ENCODE measurements around the gene FKTN. TPM values are rescaled to one million over a fixed set of nuclear protein-coding genes. Genes with fewer than 3 reads are reported as not detected.

Gene FKTN
- total and polyA plus RNA-seq, 9 donors: 3.8 to 19.5 (median 12.9) TPM

- Histone ChIP-seq H3K27ac (peak overlapping the region in 1 of 2 donors; percentile 34), H3K4me3 (no peak overlapping the region), H3K9me3 (no peaks in the 10 kb centered on the region), H3K4me1 (ENCODE audit: insufficient read depth) (peaks cover 4% of the 10 kb centered on the region), H3K36me3 (no peaks in the 10 kb centered on the region), H3K27me3 (no peaks in the 10 kb centered on the region)
- TF ChIP-seq POLR2A (IDR thresholded peaks at IDR 0.05) (no peak), CTCF (IDR thresholded peaks at IDR 0.05) (no peak), EP300 (IDR thresholded peaks at IDR 0.05) (no peak)
- DNase-seq: peak in 3 of 5 donors; percentile 18 to 46 (median 24)
- WGBS, 3 donors: 19 to 33% (median 21%) methylated on average over 12 of the region's 12 CpGs
- intact Hi-C loops (cut with DNase I): no loop called here
Observed at GRCh38 chr9:105647595-105648349, 89.8 kb downstream of the FKTN start.

GRCh38 chr9:105651806-105652205 lies 93.9 kb downstream of the FKTN start:
- Histone ChIP-seq H3K27ac (no peak overlapping the region), H3K9me3 (no peaks in the 10 kb centered on the region), H3K4me3 (no peak overlapping the region), H3K36me3 (no peaks in the 10 kb centered on the region), H3K4me1 (ENCODE audit: insufficient read depth) (peaks cover 4% of the 10 kb centered on the region), H3K27me3 (no peaks in the 10 kb centered on the region)
- WGBS, 3 donors: 77 to 82% (median 78%) methylated on average over 4 of the region's 4 CpGs
- intact Hi-C loops (cut with DNase I): no loop called here
- TF ChIP-seq POLR2A (IDR thresholded peaks at IDR 0.05) (no peak), EP300 (IDR thresholded peaks at IDR 0.05) (no peak), CTCF (IDR thresholded peaks at IDR 0.05) (no peak)
- DNase-seq: no peak

GRCh38 chr9:105656131-105656921 lies 98.4 kb downstream of the FKTN start:
- no peaks in the 10 kb centered on the region for H3K4me1 ChIP-seq (ENCODE audit: insufficient read depth)
- TF ChIP-seq CTCF (IDR thresholded peaks at IDR 0.05) (no peak), POLR2A (IDR thresholded peaks at IDR 0.05) (no peak), EP300 (IDR thresholded peaks at IDR 0.05) (no peak)
- no peak overlapping the region for H3K27ac ChIP-seq
- no peaks in the 10 kb centered on the region for H3K36me3 ChIP-seq
- intact Hi-C loops (cut with DNase I): no loop called here
- peak in 4 of 5 donors; percentile 18 to 44 (median 28) for DNase-seq
- peak overlapping the region; percentile 24 for H3K4me3 ChIP-seq
- H3K27me3 ChIP-seq: no peaks in the 10 kb centered on the region
- WGBS, 3 donors: 1 to 2% (median 2%) methylated on average over 64 to 75 of the region's 75 CpGs
- no peaks in the 10 kb centered on the region for H3K9me3 ChIP-seq

- intact Hi-C loops (cut with DNase I): no loop called here
- no peaks in the 10 kb centered on the region for H3K9me3 ChIP-seq
- H3K4me3 ChIP-seq: no peak overlapping the region
- H3K4me1 ChIP-seq (ENCODE audit: insufficient read depth): no peaks in the 10 kb centered on the region
- TF ChIP-seq EP300 (IDR thresholded peaks at IDR 0.05) (no peak), CTCF (IDR thresholded peaks at IDR 0.05) (no peak), POLR2A (IDR thresholded peaks at IDR 0.05) (no peak)
- no peak overlapping the region for H3K27ac ChIP-seq
- DNase-seq: no peak
- no peaks in the 10 kb centered on the region for H3K27me3 ChIP-seq
- no peaks in the 10 kb centered on the region for H3K36me3 ChIP-seq
- 79 to 80% (median 79%) methylated on average over 2 of the region's 2 CpGs for WGBS, 3 donors
Observed at GRCh38 chr9:105658351-105658750, 100.4 kb downstream of the FKTN start.
